Skeletal muscle tissue (tissue), 4 donors: Measurements from ENCODE around the gene KLHL2. TPM values are rescaled to one million over a fixed set of nuclear protein-coding genes. Genes with fewer than 3 reads are reported as not detected.
"Not testable (repeated sequence)": the region's sequence is repeated elsewhere in the genome, so short reads cannot be mapped to it uniquely, and the experiment has no call there.

Experiments used
- H3K27ac ChIP-seq: one replicate; pipeline ENCODE4 v1.7.0; 2013; ENCODE audit warnings: mild to moderate bottlenecking, low read depth, low read length, inconsistent platforms
- H3K27me3 ChIP-seq, 3 donors: one replicate each; pipeline ENCODE4 v1.7.0; 2013; ENCODE audit warnings: low read length in 3 of 3; ENCODE audit not compliant: control insufficient read depth in 3 of 3, insufficient read depth in 3 of 3
- H3K36me3 ChIP-seq, 3 donors: one replicate each; pipeline ENCODE4 v1.7.0; 2013; ENCODE audit warnings: low read length in 3 of 3; ENCODE audit not compliant: control insufficient read depth in 3 of 3, insufficient read depth in 3 of 3
- H3K4me1 ChIP-seq, 3 donors: one replicate each; pipeline ENCODE4 v1.7.0; 2013; ENCODE audit warnings: low read length in 3 of 3, mild to moderate bottlenecking in 3 of 3; ENCODE audit not compliant: control insufficient read depth in 3 of 3, insufficient read depth in 3 of 3
- H3K4me3 ChIP-seq, 3 donors: one replicate each; pipeline ENCODE4 v1.7.0; 2013; ENCODE audit warnings: low read length in 3 of 3
- H3K9ac ChIP-seq, 3 donors: one replicate each; pipeline ENCODE4 v1.7.0; 2013; ENCODE audit warnings: low read length in 3 of 3, mild to moderate bottlenecking in 3 of 3, moderate library complexity in 2 of 3, low read depth in 1 of 3
- H3K9me3 ChIP-seq, 3 donors: one replicate each; pipeline ENCODE4 v1.7.0; 2013; ENCODE audit warnings: low read length in 3 of 3; ENCODE audit not compliant: control insufficient read depth in 3 of 3
- total RNA-seq: library from RNA; depleted of rRNA; stranded (reverse); fragments of >200 nt; gene quantifications from one replicate; pipeline ENCODE4 v1.2.3, GENCODE V29; 2014
- donor health status: Osteomylitis.

The KLHL2 gene
- total RNA-seq, 1 donor from 2014 or later, result 5.2 TPM

DNA sequence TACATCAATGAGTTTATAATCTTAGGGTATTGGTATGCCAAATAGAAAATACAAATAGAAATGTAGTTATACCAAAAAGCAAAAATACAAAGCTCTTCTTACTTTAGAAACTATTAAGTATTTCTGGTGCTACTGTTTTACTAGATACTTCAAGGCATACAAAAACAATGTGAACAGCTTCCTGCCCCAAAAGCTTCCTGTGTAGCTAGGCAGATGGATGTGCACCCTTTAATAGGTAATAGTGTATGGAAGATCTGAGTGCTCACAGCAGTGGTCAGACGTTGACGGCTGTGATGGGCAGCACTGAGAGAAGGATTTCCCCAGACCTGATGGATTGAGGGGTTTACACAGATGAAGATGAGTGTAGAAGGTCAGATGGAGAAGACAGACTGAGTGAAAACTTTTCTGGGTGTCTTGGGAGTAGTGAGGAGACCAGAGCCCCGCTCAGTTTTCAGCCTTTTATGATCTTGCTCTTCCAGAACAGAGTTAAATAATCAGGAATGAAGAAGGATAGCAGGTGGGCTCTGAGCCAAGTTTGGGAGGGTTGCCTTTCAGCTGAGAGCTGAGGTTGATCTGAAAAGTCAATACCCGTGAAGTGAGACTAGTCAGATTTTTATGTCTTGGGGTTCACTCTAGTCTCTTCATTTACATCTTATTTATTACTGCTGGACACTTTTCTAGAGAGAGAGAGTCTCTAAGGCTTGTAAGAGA, 22.3 kb downstream of the KLHL2 start:
- H3K9me3 ChIP-seq, H3K4me3 ChIP-seq, H3K27ac ChIP-seq, H3K9ac ChIP-seq, H3K36me3 ChIP-seq, H3K4me1 ChIP-seq, H3K27me3 ChIP-seq: not testable (repeated sequence)

DNA sequence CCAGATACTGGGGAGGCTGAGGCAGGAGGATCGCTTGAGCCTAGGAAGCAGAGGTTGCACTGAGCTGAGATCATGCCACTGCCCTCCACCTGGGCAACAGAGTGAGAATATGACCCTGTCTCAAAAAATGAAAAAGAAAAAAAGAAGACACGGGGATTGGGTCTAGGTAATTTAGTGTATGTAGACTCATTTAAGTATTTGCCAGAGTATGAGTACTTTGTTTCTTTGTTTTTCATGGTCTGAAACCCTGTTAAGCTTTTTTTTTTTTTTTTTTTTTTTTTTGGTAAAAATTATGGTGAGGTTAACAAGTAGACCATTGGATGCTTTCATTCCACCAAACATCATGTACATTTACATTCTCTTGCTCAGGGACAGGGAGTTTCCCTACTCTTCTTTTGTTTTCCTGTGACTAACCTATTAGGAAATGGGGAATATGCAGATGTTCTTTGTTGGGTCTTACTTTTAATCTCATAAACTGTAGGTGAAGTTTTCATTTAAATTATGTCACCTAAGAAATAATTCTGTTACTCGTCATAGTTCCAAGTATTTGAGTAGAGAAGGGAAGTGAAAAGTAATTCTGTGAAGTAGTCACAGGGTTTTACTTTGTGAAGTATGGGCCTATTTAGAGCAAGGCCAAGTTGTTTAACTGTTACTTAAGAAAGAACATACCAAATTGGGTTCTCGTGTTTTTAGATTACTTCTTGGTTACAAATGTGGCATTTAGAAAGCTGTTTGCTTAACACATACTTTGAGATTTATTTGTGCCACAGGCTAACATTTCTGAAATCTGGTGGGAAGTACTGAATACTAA, 25.5 kb downstream of the KLHL2 start:
- not testable (repeated sequence) for H3K27ac ChIP-seq, H3K36me3 ChIP-seq, H3K4me3 ChIP-seq, H3K4me1 ChIP-seq, H3K9ac ChIP-seq, H3K9me3 ChIP-seq, H3K27me3 ChIP-seq

DNA sequence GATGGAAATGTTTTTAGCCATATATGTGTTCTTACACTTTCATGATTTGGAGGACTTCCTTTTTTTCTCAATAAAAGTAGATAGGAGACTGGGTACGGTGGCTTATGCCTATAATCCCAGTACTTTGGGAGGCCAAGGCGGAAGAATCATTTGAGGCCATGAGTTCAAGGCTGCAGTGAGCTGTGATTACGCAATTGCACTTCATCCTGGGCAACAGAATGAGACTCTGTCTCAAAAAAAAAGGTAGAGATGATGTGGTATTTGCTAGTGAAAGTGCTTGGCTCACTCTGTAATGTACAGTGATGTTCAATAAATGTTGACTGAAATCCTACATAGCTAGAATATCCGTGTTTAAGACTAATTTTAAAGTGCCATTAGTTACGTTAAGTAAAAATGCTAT, 27.4 kb downstream of the KLHL2 start:
- Histone ChIP-seq H3K27ac (no peak overlapping the region), H3K4me1 (no peaks in the 10 kb centered on the region), H3K9ac (no peak overlapping the region), H3K9me3 (no peaks in the 10 kb centered on the region), H3K36me3 (no peaks in the 10 kb centered on the region), H3K27me3 (no peaks in the 10 kb centered on the region), H3K4me3 (no peak overlapping the region)

DNA sequence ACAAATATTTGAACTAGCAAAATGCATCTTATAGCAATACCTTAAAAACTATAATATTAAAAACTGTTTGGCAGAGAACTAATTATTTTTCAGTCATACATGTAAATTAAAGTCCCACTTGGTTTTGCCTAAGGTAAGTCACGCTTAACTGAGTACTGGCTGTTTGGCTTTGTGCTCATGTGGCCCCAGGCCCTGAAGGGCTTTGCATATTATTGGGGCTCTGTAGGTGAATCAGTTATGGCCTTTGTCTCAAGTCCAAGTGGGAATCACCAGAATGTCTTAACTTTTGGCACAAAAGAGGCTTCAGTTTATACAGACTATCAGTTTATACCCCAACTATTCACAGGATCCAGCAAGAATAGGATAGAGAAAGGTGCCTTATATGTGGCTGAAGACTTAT, 29.5 kb downstream of the KLHL2 start:
- H3K9me3 ChIP-seq, H3K27me3 ChIP-seq, H3K27ac ChIP-seq, H3K36me3 ChIP-seq, H3K4me3 ChIP-seq, H3K4me1 ChIP-seq, H3K9ac ChIP-seq: not testable (repeated sequence)

DNA sequence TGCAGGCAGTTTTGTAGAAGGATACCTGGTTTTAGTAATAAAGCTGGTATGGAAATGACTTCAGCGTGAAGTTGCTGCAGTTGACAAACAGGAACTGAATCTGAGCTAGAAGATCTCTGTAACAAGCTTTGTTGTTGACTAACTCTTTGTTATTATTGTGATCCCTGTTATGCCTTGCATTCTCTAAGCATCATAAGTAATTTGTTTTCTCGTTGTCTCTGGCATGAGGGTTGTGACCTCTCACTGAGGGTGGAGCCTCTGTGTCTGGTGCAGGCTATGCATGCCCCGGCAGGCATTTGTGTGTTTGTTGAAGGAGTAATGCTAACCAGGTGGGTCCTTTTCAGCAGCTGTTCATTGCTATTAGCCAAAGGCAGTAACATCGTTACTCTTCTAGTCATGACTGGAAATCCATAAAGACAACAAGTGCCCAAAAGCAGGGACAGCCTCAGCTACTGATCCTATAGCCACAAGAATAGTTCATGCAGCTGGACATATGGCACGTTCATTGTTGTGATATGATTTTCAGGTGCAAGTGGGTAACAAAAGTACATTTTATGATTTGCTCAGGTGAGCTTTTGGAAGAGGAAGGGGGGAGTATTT, 30.8 kb downstream of the KLHL2 start:
- not testable (repeated sequence) for H3K4me3 ChIP-seq, H3K27me3 ChIP-seq, H3K4me1 ChIP-seq, H3K9ac ChIP-seq, H3K9me3 ChIP-seq, H3K27ac ChIP-seq, H3K36me3 ChIP-seq

DNA sequence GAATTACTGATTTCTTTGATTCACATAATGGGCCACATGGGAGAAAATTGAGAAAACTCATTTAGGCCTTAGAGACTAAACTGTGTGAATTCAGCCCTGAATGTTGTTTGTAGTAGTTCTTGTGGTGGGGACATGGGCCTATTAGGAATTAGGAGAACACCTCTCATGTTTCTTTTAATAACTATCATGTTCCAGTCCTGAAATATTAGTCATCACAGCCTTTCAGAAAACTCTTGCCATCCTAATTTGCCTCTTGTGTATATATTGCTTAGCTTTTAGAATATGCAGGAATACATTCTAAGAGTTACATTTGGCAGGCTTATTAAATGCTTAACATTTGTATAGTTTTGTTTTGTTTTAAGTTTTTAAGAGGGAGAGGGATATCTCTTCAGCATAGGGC, 33.4 kb downstream of the KLHL2 start:
- H3K4me1 ChIP-seq, H3K27me3 ChIP-seq, H3K9me3 ChIP-seq, H3K9ac ChIP-seq, H3K27ac ChIP-seq, H3K4me3 ChIP-seq, H3K36me3 ChIP-seq: not testable (repeated sequence)

- H3K27ac ChIP-seq, H3K36me3 ChIP-seq, H3K4me1 ChIP-seq: not testable (repeated sequence)
These were observed 36.8 kb downstream of the KLHL2 start for GRCh38 chr4:165244148-165244547.

GRCh38 chr4:165244587-165245186, 37.3 kb downstream of the KLHL2 start:
- not testable (repeated sequence) for H3K4me3 ChIP-seq, H3K4me1 ChIP-seq

More at GRCh38 chr4:165244148-165244547, 36.8 kb downstream of the KLHL2 start:
- not testable (repeated sequence) for H3K9ac ChIP-seq, H3K27me3 ChIP-seq, H3K4me3 ChIP-seq, H3K9me3 ChIP-seq

GRCh38 chr4:165248102-165248501, 40.7 kb downstream of the KLHL2 start:
- H3K9ac ChIP-seq, result no peak overlapping the region
- no peaks in the 10 kb centered on the region for H3K27me3 ChIP-seq
- no peaks in the 10 kb centered on the region for H3K4me1 ChIP-seq
- no peaks in the 10 kb centered on the region for H3K9me3 ChIP-seq
- H3K36me3 ChIP-seq, result no peaks in the 10 kb centered on the region
- no peak overlapping the region for H3K27ac ChIP-seq
- no peak overlapping the region for H3K4me3 ChIP-seq

More at GRCh38 chr4:165244587-165245186, 37.3 kb downstream of the KLHL2 start:
- not testable (repeated sequence) for H3K9me3 ChIP-seq, H3K27me3 ChIP-seq, H3K27ac ChIP-seq, H3K9ac ChIP-seq, H3K36me3 ChIP-seq

DNA sequence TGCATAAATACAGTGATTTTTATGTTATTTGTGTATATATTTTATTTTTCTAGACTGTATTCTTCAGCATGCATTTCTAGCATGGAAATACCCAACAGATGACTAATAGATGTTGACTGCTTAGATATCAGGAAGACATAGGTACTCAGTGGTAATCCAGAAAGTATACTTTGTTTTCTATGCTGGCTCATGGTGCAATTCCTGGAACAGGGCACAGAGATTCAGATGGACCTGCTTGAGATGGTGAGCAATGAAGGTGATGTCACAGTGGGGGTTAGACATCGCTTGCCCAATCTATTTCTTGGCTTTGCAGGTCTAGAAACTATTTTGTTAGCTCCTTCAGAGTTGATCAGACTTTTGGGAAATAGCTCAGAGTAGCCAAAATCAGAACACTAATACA, 41.5 kb downstream of the KLHL2 start:
- H3K4me1 ChIP-seq, H3K9ac ChIP-seq, H3K9me3 ChIP-seq, H3K27ac ChIP-seq, H3K36me3 ChIP-seq, H3K4me3 ChIP-seq, H3K27me3 ChIP-seq: not testable (repeated sequence)
